ENCODE data around the gene YIPF6.
"Not testable (repeated sequence)": the region's sequence is repeated elsewhere in the genome, so short reads cannot be mapped to it uniquely, and the experiment has no call there.

YIPF6 gene

GRCh38 chrX:68487924-68488323 is 10.9 kb upstream of the YIPF6 start:
- no peak for DNase-seq (ENCODE audit: low read depth)
- no peak overlapping the region for H3K4me3 ChIP-seq (ENCODE audit: low read depth, low read length)
- TF ChIP-seq, protein P1, sequence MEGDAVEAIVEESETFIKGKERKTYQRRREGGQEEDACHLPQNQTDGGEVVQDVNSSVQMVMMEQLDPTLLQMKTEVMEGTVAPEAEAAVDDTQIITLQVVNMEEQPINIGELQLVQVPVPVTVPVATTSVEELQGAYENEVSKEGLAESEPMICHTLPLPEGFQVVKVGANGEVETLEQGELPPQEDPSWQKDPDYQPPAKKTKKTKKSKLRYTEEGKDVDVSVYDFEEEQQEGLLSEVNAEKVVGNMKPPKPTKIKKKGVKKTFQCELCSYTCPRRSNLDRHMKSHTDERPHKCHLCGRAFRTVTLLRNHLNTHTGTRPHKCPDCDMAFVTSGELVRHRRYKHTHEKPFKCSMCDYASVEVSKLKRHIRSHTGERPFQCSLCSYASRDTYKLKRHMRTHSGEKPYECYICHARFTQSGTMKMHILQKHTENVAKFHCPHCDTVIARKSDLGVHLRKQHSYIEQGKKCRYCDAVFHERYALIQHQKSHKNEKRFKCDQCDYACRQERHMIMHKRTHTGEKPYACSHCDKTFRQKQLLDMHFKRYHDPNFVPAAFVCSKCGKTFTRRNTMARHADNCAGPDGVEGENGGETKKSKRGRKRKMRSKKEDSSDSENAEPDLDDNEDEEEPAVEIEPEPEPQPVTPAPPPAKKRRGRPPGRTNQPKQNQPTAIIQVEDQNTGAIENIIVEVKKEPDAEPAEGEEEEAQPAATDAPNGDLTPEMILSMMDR (IDR thresholded peaks at IDR 0.05; ENCODE audit: insufficient read depth, low read depth, low read length, missing control alignments): no peak

GRCh38 chrX:68488657-68489056 is 10.2 kb upstream of the YIPF6 start:
- no peak overlapping the region for H3K4me3 ChIP-seq (ENCODE audit: low read depth, low read length)
- no peak for DNase-seq (ENCODE audit: low read depth)
- TF ChIP-seq, protein P1 (IDR thresholded peaks at IDR 0.05; ENCODE audit: insufficient read depth, low read depth, low read length, missing control alignments): no peak

- peak; percentile 1 for DNase-seq (ENCODE audit: low read depth)
- TF ChIP-seq, protein P1 (IDR thresholded peaks at IDR 0.05; ENCODE audit: insufficient read depth, low read depth, low read length, missing control alignments): peak; percentile 3
- no peak overlapping the region for H3K4me3 ChIP-seq (ENCODE audit: low read depth, low read length)
These were observed 8.2 kb upstream of the YIPF6 start for GRCh38 chrX:68490644-68491043.

DNA sequence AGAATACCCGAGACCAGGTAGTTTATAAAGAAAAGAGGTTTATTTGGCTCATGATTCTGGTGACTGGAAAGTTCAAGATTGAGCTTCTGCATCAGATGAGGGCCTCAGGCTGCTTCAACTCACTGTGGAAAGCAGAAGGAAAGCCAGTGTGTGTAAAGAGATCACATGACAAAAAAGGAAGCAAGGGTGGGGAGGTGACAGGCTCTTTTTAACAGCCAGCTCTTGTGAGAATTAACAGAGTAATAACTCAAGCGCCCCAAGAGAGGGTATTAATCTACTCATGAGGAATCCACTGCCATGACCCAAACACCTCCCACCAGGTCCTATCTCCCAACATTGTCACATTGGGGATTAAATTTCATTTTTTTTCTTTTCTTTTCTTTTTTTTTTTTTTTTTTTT is 6.3 kb upstream of the YIPF6 start:
- no peak overlapping the region for H3K4me3 ChIP-seq (ENCODE audit: low read depth, low read length)
- DNase-seq (ENCODE audit: low read depth): no peak
- TF ChIP-seq, protein P1 (IDR thresholded peaks at IDR 0.05; ENCODE audit: insufficient read depth, low read depth, low read length, missing control alignments): no peak

GRCh38 chrX:68493776-68494175 is 5.1 kb upstream of the YIPF6 start:
- not testable (repeated sequence) for H3K4me3 ChIP-seq (ENCODE audit: low read depth, low read length); DNase-seq (ENCODE audit: low read depth)

GRCh38 chrX:68498044-68498507 is 775 bp upstream of the YIPF6 start:
- DNase-seq (ENCODE audit: low read depth): no peak
- TF ChIP-seq, protein P1 (IDR thresholded peaks at IDR 0.05; ENCODE audit: insufficient read depth, low read depth, low read length, missing control alignments): no peak

GRCh38 chrX:68499543-68500504 is 973 bp downstream of the YIPF6 start:
- TF ChIP-seq, protein P1 (IDR thresholded peaks at IDR 0.05; ENCODE audit: insufficient read depth, low read depth, low read length, missing control alignments): no peak
- peak overlapping the region; percentile 60 for H3K4me3 ChIP-seq (ENCODE audit: low read depth, low read length)
- no peak for DNase-seq (ENCODE audit: low read depth)

More at GRCh38 chrX:68498044-68498507, 775 bp upstream of the YIPF6 start:
- peak overlapping the region; percentile 60 for H3K4me3 ChIP-seq (ENCODE audit: low read depth, low read length)
